Activated T-helper 17 cell treated with anti-CD3 and anti-CD28 coated beads, Interleukin-2, amount 50 U/mL, for 72 hours (primary cell): Measurements from ENCODE around the gene POLR1D. TPM values are rescaled to one million over a fixed set of nuclear protein-coding genes. Genes with fewer than 3 reads are reported as not detected.
A peak's percentile ranks its signal among the peaks of the same experiment; 100 is the strongest.

ENCODE experiments used
- ATAC-seq: fragments of 150-1000 bp; cut with Tn5 transposase; replicated peaks from 2 replicates; pipeline ENCODE4 v1.10.0; 2021; ENCODE audit warnings: mild to moderate bottlenecking, moderate library complexity
- H3K27ac Mint-ChIP-seq: one replicate; pipeline ENCODE4 v1.8.0; 2022; ENCODE audit warnings: mixed read lengths
- H3K27me3 Mint-ChIP-seq: one replicate; pipeline ENCODE4 v1.8.0; 2022; ENCODE audit warnings: mixed read lengths
- H3K36me3 Mint-ChIP-seq: one replicate; pipeline ENCODE4 v1.8.0; 2022; ENCODE audit warnings: low read depth, mild to moderate bottlenecking, mixed read lengths
- H3K4me1 Mint-ChIP-seq: one replicate; pipeline ENCODE4 v1.8.0; 2022; ENCODE audit warnings: mixed read lengths
- H3K4me3 Mint-ChIP-seq: one replicate; pipeline ENCODE4 v1.8.0; 2022; ENCODE audit warnings: mild to moderate bottlenecking, mixed read lengths
- H3K9me3 Mint-ChIP-seq: one replicate; pipeline ENCODE4 v1.8.0; 2022; ENCODE audit warnings: mixed read lengths
- total RNA-seq, 2 donors: library from RNA; stranded (reverse); gene quantifications; one replicate each; pipeline ENCODE4 v1.2.3, GENCODE V29; 2022

The POLR1D gene
- total RNA-seq, 2 donors from 2014 or later = 128 to 138 TPM

GRCh38 chr13:27639186-27639585, 17.5 kb downstream of the POLR1D start:
- H3K36me3 Mint-ChIP-seq = peaks cover 8% of the 10 kb centered on the region
- no peak for ATAC-seq
- no peaks in the 10 kb centered on the region for H3K9me3 Mint-ChIP-seq
- H3K4me1 Mint-ChIP-seq = peaks cover 23% of the 10 kb centered on the region
- no peak overlapping the region for H3K4me3 Mint-ChIP-seq
- no peak overlapping the region for H3K27ac Mint-ChIP-seq
- H3K27me3 Mint-ChIP-seq = no peaks in the 10 kb centered on the region

GRCh38 chr13:27641711-27642502, 20.2 kb downstream of the POLR1D start:
- peaks cover 25% of the 10 kb centered on the region for H3K36me3 Mint-ChIP-seq
- H3K27me3 Mint-ChIP-seq = no peaks in the 10 kb centered on the region
- peaks cover 21% of the 10 kb centered on the region for H3K4me1 Mint-ChIP-seq
- ATAC-seq = no peak
- no peak overlapping the region for H3K27ac Mint-ChIP-seq
- no peaks in the 10 kb centered on the region for H3K9me3 Mint-ChIP-seq
- no peak overlapping the region for H3K4me3 Mint-ChIP-seq

- Mint-ChIP-seq H3K4me1 (peaks cover 12% of the 10 kb centered on the region), H3K27ac (no peak overlapping the region), H3K36me3 (peaks cover 32% of the 10 kb centered on the region), H3K4me3 (no peak overlapping the region), H3K27me3 (no peaks in the 10 kb centered on the region), H3K9me3 (no peaks in the 10 kb centered on the region)
- peak; percentile 68 for ATAC-seq
Observed at GRCh38 chr13:27643334-27644132, 21.8 kb downstream of the POLR1D start.

GRCh38 chr13:27644302-27644701, 22.6 kb downstream of the POLR1D start:
- Mint-ChIP-seq H3K4me1 (peaks cover 12% of the 10 kb centered on the region), H3K36me3 (peaks cover 39% of the 10 kb centered on the region), H3K4me3 (no peak overlapping the region), H3K9me3 (peaks cover 4% of the 10 kb centered on the region), H3K27ac (no peak overlapping the region), H3K27me3 (no peaks in the 10 kb centered on the region)
- no peak for ATAC-seq

- H3K36me3 Mint-ChIP-seq = peaks cover 73% of the 10 kb centered on the region
- H3K9me3 Mint-ChIP-seq = peaks cover 4% of the 10 kb centered on the region
- H3K4me1 Mint-ChIP-seq = no peaks in the 10 kb centered on the region
- H3K27ac Mint-ChIP-seq = no peak overlapping the region
- no peak overlapping the region for H3K4me3 Mint-ChIP-seq
- H3K27me3 Mint-ChIP-seq = no peaks in the 10 kb centered on the region
- no peak for ATAC-seq
Observed at GRCh38 chr13:27650312-27650711, 28.6 kb downstream of the POLR1D start.

GRCh38 chr13:27654059-27654458, 32.4 kb downstream of the POLR1D start:
- Mint-ChIP-seq H3K27ac (no peak overlapping the region), H3K36me3 (peaks cover 51% of the 10 kb centered on the region), H3K4me3 (no peak overlapping the region), H3K4me1 (no peaks in the 10 kb centered on the region), H3K9me3 (peaks cover under 1% of the 10 kb centered on the region), H3K27me3 (no peaks in the 10 kb centered on the region)
- no peak for ATAC-seq

- Mint-ChIP-seq H3K36me3 (peaks cover 44% of the 10 kb centered on the region), H3K9me3 (no peaks in the 10 kb centered on the region), H3K27me3 (no peaks in the 10 kb centered on the region), H3K27ac (no peak overlapping the region), H3K4me3 (no peak overlapping the region), H3K4me1 (no peaks in the 10 kb centered on the region)
- ATAC-seq = no peak
Observed at GRCh38 chr13:27654816-27655215, 33.1 kb downstream of the POLR1D start.

GRCh38 chr13:27657724-27658123, 36.0 kb downstream of the POLR1D start:
- Mint-ChIP-seq H3K27me3 (no peaks in the 10 kb centered on the region), H3K9me3 (no peaks in the 10 kb centered on the region), H3K4me1 (no peaks in the 10 kb centered on the region), H3K36me3 (peaks cover 18% of the 10 kb centered on the region), H3K4me3 (no peak overlapping the region), H3K27ac (no peak overlapping the region)
- no peak for ATAC-seq

GRCh38 chr13:27658546-27658945, 36.9 kb downstream of the POLR1D start:
- H3K36me3 Mint-ChIP-seq = peaks cover 12% of the 10 kb centered on the region
- H3K27ac Mint-ChIP-seq = no peak overlapping the region
- H3K9me3 Mint-ChIP-seq = no peaks in the 10 kb centered on the region
- H3K4me1 Mint-ChIP-seq = no peaks in the 10 kb centered on the region
- no peak overlapping the region for H3K4me3 Mint-ChIP-seq
- H3K27me3 Mint-ChIP-seq = no peaks in the 10 kb centered on the region
- ATAC-seq = no peak

- H3K27ac Mint-ChIP-seq = no peak overlapping the region
Observed at GRCh38 chr13:27659145-27659865, 37.6 kb downstream of the POLR1D start.

GRCh38 chr13:27660511-27660910, 38.8 kb downstream of the POLR1D start:
- Mint-ChIP-seq H3K9me3 (no peaks in the 10 kb centered on the region), H3K4me1 (no peaks in the 10 kb centered on the region), H3K36me3 (peaks cover 12% of the 10 kb centered on the region), H3K4me3 (no peak overlapping the region), H3K27me3 (no peaks in the 10 kb centered on the region), H3K27ac (peak overlapping the region; percentile 50)
- no peak for ATAC-seq

More at GRCh38 chr13:27659145-27659865, 37.6 kb downstream of the POLR1D start:
- Mint-ChIP-seq H3K27me3 (no peaks in the 10 kb centered on the region), H3K36me3 (peaks cover 6% of the 10 kb centered on the region), H3K4me1 (no peaks in the 10 kb centered on the region), H3K4me3 (no peak overlapping the region), H3K9me3 (no peaks in the 10 kb centered on the region)
- ATAC-seq = no peak

GRCh38 chr13:27661017-27661416, 39.3 kb downstream of the POLR1D start:
- H3K36me3 Mint-ChIP-seq = peaks cover 16% of the 10 kb centered on the region
- no peak for ATAC-seq
- no peaks in the 10 kb centered on the region for H3K4me1 Mint-ChIP-seq
- no peak overlapping the region for H3K4me3 Mint-ChIP-seq
- H3K27ac Mint-ChIP-seq = peak overlapping the region; percentile 50
- no peaks in the 10 kb centered on the region for H3K27me3 Mint-ChIP-seq
- H3K9me3 Mint-ChIP-seq = no peaks in the 10 kb centered on the region

- Mint-ChIP-seq H3K4me3 (no peak overlapping the region), H3K9me3 (no peaks in the 10 kb centered on the region), H3K27me3 (no peaks in the 10 kb centered on the region), H3K36me3 (peaks cover 20% of the 10 kb centered on the region), H3K27ac (no peak overlapping the region), H3K4me1 (peaks cover 4% of the 10 kb centered on the region)
- ATAC-seq = no peak
Observed at GRCh38 chr13:27662738-27663470, 41.2 kb downstream of the POLR1D start.

DNA sequence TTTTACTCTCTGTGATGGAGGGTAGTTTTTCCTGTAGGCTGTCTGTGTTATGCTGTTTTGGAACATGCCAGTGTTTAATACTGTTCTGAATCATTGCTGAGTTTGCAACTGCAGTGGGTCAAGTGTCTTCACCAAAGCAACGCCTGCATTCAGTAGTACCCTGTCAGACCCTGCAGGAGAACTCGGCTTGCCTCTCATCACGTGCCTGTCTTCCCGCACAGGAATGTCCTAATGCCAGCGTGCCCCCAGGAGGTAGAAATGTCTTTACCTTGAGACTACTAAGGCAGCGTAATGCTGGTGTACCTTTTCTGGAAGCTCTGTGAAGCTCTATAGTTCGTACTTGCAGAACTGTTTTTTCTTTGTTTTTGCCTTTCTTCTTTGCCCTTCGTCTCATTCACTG, 42.3 kb downstream of the POLR1D start:
- Mint-ChIP-seq H3K9me3 (no peaks in the 10 kb centered on the region), H3K27me3 (no peaks in the 10 kb centered on the region), H3K36me3 (peaks cover 20% of the 10 kb centered on the region), H3K4me1 (peaks cover 4% of the 10 kb centered on the region), H3K27ac (no peak overlapping the region), H3K4me3 (no peak overlapping the region)
- no peak for ATAC-seq
